ENCODE results near the gene ZNF563. TPM values are rescaled to one million over a fixed set of nuclear protein-coding genes. Genes with fewer than 3 reads are reported as not detected.
"Not testable (repeated sequence)": the region's sequence is repeated elsewhere in the genome, so short reads cannot be mapped to it uniquely, and the experiment has no call there.

ZNF563 gene
- total RNA-seq, 2 donors from 2014 or later = 1.4 to 11.1 TPM

DNA sequence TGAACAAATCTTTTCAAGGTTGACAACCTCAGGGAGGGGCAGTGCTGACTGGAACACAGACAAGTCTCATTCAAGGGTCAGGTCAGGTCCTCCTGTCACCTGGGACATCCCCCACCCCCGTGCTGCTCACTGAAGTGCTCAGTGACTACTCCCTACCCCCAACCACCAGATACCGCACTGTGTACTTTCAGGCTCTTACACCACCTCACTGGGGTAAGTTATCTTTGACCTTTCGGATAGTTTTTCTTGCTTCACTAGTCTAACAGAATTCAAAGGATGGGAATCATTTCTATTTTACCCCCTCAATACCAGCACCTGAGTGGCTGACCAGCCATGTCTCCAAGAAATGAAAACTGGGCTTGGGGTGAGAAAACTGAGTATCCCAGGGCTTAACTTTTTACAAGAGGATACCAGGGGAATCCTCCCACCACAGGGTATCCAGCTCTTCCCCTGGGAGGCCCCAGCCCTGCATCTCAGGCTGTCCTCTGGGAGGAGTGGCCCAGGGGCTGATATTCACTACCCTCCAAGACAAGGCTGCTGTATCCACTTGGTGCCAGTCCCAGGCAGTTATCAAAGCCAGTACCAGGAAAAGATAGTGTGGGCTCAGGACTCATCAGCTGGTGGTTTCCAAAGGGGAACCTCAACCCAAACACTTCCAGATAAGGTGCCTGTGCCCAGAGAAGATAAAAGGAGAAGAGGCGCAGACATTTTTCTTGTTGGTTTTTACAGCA is 2.1 kb downstream of the ZNF563 start:
- H3K27ac Mint-ChIP-seq = peak overlapping the region; percentile 94
- H3K9me3 Mint-ChIP-seq = no peaks in the 10 kb centered on the region
- H3K4me1 Mint-ChIP-seq = peaks cover 29% of the 10 kb centered on the region
- H3K4me3 Mint-ChIP-seq = peak overlapping the region; percentile 95
- ATAC-seq (replicated peaks) = peak; percentile 85
- no peaks in the 10 kb centered on the region for H3K27me3 Mint-ChIP-seq
- H3K36me3 Mint-ChIP-seq (ENCODE audit: low read depth) = peaks cover 12% of the 10 kb centered on the region

DNA sequence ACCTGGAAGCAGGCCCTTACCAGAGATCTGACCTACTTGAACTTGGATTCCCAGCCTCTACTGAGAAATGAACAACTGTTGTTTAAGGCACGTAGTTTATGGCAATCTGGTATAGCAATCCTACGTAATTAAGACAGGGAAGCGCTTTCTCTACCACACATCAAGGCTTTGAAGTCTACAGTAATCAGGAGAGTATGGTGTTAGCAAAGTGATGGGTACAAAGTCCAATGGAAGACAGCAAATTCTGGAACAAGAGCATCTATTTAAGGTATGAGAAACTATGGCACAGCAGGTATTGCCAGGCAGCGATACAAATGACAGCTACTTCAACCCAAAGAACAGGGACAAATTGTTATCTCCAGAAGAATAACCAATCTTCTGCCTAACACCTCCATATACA is 3.1 kb downstream of the ZNF563 start:
- Mint-ChIP-seq H3K9me3 (no peaks in the 10 kb centered on the region), H3K4me3 (peak overlapping the region; percentile 95), H3K4me1 (peaks cover 29% of the 10 kb centered on the region), H3K27ac (peak overlapping the region; percentile 94), H3K27me3 (no peaks in the 10 kb centered on the region), H3K36me3 (ENCODE audit: low read depth) (peaks cover 23% of the 10 kb centered on the region)
- ATAC-seq (replicated peaks) = no peak

DNA sequence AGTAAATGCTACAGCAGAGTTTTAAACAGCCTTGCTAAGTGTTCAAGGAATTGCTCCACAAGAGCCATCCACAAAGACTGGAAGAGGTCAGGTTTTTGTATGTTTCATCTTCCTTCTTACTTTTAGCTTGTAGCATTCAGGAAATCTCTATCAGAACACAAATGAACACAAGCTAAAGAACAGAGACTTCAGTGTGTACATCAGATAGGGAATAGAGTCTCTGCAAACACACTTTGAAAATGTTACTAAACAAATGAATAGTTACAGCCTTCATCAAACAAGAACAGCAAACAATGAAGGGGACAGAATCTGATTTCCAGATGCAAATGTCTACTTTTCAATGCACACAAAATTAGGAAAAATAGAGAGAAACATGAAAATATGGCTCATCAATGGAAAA is 7.7 kb downstream of the ZNF563 start:
- no peak overlapping the region for H3K4me3 Mint-ChIP-seq
- H3K27ac Mint-ChIP-seq = no peak overlapping the region
- H3K9me3 Mint-ChIP-seq = no peaks in the 10 kb centered on the region
- no peak for ATAC-seq (replicated peaks)
- H3K27me3 Mint-ChIP-seq = no peaks in the 10 kb centered on the region
- H3K36me3 Mint-ChIP-seq (ENCODE audit: low read depth) = peaks cover 61% of the 10 kb centered on the region
- H3K4me1 Mint-ChIP-seq = peaks cover 6% of the 10 kb centered on the region

DNA sequence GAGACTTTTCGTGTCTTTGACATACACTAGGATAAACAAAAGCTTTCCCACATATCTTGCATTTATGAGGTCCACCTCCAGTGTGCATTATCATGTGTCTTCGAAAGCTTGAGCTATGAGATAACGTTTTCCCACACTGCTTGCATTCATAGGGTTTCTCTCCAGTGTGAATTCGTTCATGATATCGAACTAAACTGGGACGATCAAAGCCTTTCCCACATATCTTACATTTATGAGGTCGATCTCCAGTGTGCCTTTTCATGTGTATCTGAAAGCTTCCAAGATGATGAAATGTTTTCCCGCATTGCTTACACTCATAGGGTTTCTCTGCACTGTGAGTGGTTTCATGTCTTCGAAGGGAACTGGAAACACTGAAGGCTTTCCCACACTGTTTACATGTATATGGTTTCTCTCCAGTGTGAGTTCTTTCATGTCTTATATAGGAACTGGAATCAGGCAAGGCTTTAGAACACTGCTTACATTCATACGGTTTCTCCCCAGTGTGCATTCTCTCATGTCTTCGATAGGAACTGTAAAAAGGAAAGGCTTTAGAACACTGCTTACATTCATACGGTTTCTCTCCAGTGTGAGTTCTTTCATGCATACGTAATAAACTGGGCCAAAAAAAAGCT is 14.5 kb downstream of the ZNF563 start:
- Mint-ChIP-seq H3K9me3 (peaks cover 10% of the 10 kb centered on the region), H3K4me3 (no peak overlapping the region), H3K27ac (no peak overlapping the region), H3K4me1 (no peaks in the 10 kb centered on the region), H3K36me3 (ENCODE audit: low read depth) (peaks cover 65% of the 10 kb centered on the region), H3K27me3 (no peaks in the 10 kb centered on the region)
- ATAC-seq (replicated peaks) = no peak

DNA sequence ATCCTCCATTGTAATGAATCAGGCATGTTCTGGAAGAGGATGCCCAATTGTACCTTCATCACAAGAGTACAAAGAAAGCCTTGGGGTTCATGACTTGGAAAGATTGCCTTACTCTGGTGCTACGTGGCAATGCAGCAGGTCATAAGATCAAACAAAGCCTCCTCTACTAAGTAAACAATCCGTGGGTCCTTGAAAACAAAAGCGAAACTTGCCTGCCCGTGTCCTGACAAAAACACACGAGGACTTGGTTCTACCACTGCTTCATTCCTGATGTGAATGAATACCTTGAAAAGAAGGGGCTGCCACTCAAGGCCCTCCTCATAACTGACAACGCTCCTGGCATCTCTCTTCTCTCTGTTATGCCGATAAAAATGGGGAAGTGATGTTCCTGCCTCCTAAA is 18.9 kb downstream of the ZNF563 start:
- H3K4me3 Mint-ChIP-seq = peak overlapping the region; percentile 4
- no peak overlapping the region for H3K27ac Mint-ChIP-seq
- H3K36me3 Mint-ChIP-seq (ENCODE audit: low read depth) = peaks cover 23% of the 10 kb centered on the region
- peaks cover 10% of the 10 kb centered on the region for H3K9me3 Mint-ChIP-seq
- no peak for ATAC-seq (replicated peaks)
- no peaks in the 10 kb centered on the region for H3K4me1 Mint-ChIP-seq
- no peaks in the 10 kb centered on the region for H3K27me3 Mint-ChIP-seq

DNA sequence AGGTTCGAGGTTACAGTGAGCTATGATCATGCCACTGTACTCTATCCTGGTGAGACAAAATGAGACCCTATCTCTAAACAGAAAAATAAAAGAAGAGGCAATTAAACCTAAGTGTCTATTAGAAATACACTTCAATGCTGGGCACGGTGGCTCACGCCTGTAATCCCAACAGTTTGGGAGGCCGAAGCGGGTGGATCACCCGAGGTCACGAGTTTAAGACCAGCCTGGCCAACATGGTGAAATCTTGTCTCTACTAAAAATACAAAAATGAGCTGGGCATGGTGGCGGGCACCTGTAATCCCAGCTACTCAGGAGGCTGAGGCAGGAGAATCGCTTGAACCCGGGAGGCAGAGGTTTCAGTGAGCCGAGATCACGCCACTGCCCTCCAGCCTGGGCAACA is 24.5 kb downstream of the ZNF563 start:
- not testable (repeated sequence) for H3K4me3 Mint-ChIP-seq; H3K36me3 Mint-ChIP-seq (ENCODE audit: low read depth); H3K4me1 Mint-ChIP-seq; ATAC-seq (replicated peaks); H3K27me3 Mint-ChIP-seq; H3K27ac Mint-ChIP-seq; H3K9me3 Mint-ChIP-seq

DNA sequence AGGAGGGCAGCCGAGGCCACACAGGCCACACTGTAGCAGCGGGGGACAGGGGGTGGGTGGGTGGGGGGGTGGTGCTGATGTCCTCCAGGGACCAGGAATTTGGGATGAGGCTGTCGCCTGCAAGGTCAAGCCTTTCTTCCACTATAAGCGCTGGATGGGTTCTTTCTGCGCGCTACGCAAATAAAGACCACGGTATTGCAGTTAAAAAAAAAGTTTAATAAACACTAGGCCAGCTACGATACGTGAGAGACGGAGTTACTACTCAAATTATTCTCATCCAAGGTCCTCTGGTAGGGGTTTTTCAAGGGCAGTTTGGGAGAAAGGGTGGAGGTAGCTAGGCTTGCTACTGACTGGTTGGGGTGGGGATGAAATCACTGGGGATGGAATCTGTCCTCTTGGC is 38.2 kb downstream of the ZNF563 start:
- H3K4me1 Mint-ChIP-seq = peaks cover 14% of the 10 kb centered on the region
- peak overlapping the region; percentile 100 for H3K4me3 Mint-ChIP-seq
- peak overlapping the region; percentile 99 for H3K27ac Mint-ChIP-seq
- no peaks in the 10 kb centered on the region for H3K27me3 Mint-ChIP-seq
- H3K36me3 Mint-ChIP-seq (ENCODE audit: low read depth) = peaks cover 30% of the 10 kb centered on the region
- no peaks in the 10 kb centered on the region for H3K9me3 Mint-ChIP-seq
- peak; percentile 6 for ATAC-seq (replicated peaks)

DNA sequence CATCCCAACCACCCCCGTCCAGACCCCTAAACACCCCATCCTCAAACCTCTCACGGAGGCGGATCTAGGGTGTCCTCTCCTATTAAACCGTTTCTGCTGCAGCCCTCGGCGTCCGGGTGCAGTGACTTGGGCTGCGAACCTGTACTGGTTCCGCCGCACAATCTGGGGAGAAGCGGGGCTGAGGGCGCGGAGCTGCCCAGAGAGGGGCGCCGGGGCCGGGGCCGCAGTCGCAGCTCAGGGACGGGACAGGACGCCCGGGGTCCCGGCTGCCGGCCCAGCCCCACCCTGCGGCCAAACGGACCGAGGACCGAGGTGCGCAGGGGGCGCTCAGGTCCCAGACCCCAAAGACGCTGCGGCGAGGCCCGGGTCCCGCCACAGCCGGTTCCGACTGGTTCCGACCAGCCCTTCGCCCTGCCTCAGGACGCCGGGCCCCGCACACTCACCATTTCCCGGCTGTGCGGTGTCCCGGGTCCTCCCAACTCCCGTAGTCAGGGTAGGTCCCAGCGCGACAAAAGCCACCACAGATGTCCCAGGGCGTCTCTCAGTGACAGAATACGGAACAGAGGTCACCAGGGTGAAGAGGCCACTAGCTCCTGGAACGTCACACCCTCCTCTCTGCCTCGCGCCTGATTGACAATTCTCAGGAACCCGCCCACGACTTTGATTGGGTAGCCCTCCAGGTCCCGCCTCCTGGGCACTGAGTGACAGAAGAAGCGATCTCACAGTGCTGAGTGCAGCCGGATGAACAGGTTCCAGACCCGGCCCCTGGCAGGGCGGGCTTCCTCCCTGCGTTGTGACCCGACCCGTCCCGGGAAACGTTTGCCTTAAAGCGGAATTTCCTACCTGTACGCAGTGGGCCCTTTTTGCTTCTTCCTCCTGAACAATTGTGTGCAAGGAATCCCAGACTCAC is 38.9 kb downstream of the ZNF563 start, which contains the start of gene ZNF44:
Gene ZNF44, minus strand, starts transcription at position 635 of the 910 bp plus-strand sequence. Its CDS starts 189 bp downstream, at position 446.
- ATAC-seq (replicated peaks) = peak; percentile 98
- Mint-ChIP-seq H3K36me3 (ENCODE audit: low read depth) (peaks cover 31% of the 10 kb centered on the region), H3K4me1 (peaks cover 18% of the 10 kb centered on the region), H3K4me3 (peak within 1 kb of the TSS; percentile 100), H3K9me3 (no peaks in the 10 kb centered on the region), H3K27ac (peak within 1 kb of the TSS; percentile 99), H3K27me3 (no peaks in the 10 kb centered on the region)

DNA sequence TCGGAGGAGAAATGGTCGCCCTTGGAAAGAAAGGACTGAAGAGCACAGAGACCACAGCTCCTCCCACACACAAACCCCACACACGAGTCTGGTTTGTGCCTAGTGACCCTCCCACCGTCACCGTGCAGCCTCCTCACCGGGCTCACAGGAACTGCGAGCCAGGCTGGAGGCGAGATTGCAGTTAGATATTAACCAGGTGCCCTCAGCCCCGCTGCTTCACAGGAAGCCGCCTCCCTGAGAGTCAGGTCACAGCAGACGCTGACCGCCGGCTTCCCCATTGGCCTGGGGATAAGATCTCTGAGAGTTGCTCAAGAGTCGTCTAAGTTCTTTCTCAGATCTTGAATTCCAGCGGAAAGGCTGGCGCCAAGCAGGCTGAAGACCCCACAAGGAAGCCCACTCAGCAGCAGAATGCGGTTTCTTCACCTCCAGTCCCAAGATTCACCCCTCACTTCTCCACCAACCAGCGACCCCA is 39.6 kb downstream of the ZNF563 start:
- Mint-ChIP-seq H3K27ac (peak overlapping the region; percentile 99), H3K4me1 (peaks cover 19% of the 10 kb centered on the region), H3K36me3 (ENCODE audit: low read depth) (peaks cover 37% of the 10 kb centered on the region), H3K27me3 (no peaks in the 10 kb centered on the region), H3K9me3 (no peaks in the 10 kb centered on the region), H3K4me3 (peak overlapping the region; percentile 100)
- peak; percentile 14 for ATAC-seq (replicated peaks)

DNA sequence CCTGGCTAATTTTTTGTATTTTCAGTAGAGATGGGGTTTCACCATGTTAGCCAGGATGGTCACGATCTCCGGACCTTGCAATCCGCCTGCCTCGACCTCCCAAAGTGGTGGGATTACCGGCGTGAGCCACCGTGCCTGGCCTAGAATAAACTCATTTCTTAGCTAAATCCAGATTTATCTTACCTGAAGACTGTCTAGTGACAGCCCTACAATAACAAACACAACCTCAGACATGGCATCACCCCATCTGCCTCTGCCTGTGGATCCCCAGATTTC is 43.7 kb downstream of the ZNF563 start:
- Mint-ChIP-seq H3K27me3 (no peaks in the 10 kb centered on the region), H3K4me1 (peaks cover 24% of the 10 kb centered on the region), H3K36me3 (ENCODE audit: low read depth) (peaks cover 38% of the 10 kb centered on the region), H3K4me3 (peak overlapping the region; percentile 70), H3K9me3 (no peaks in the 10 kb centered on the region), H3K27ac (peak overlapping the region; percentile 65)
- no peak for ATAC-seq (replicated peaks)

DNA sequence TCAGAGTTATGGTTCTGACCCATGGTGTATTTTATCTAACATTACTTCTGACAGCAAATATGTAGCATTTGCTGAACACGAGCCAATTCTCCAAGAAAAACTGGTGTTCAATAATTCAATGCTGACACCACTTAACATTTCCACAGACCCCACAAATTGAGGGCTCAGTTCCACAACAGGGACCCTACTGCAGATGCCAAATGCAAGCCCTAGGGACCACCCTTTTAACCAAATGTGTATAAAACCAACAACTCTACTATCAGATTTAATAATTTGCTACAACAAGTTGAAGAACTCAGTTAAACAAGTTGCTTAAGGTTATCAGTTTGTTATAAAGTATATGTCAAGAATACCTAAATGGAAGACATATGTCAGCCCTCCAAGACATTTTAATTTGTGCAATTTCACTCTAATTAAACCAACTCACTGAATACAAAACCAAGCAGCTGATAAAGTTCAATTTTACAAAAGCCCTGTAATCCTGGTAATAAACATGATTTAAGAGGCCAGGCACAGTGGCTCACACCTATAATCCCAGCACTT is 45.4 kb downstream of the ZNF563 start:
- no peak for ATAC-seq (replicated peaks)
- Mint-ChIP-seq H3K36me3 (ENCODE audit: low read depth) (peaks cover 32% of the 10 kb centered on the region), H3K4me3 (no peak overlapping the region), H3K27ac (no peak overlapping the region), H3K27me3 (no peaks in the 10 kb centered on the region), H3K4me1 (peaks cover 18% of the 10 kb centered on the region), H3K9me3 (no peaks in the 10 kb centered on the region)

DNA sequence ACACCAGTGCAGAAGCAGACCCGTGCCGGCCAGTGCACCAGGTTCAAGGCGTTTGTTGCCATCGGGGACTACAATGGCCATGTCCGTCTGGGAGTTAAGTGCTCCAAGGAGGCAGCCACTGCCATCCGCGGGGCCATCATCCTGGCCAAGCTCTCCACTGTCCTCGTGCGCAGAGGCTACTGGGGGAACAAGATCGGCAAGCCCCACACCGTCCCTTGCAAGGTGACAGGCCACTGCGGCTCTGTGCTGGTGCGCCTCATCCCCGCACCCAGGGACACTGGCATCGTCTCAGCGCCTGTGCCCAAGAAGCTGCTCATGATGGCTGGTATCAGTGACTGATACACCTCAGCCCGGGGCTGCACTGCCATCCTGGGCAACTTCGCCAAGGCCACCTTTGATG is 48.8 kb downstream of the ZNF563 start:
- Mint-ChIP-seq H3K4me1 (peaks cover 7% of the 10 kb centered on the region), H3K27ac (no peak overlapping the region), H3K4me3 (no peak overlapping the region), H3K9me3 (no peaks in the 10 kb centered on the region), H3K36me3 (ENCODE audit: low read depth) (peaks cover 34% of the 10 kb centered on the region), H3K27me3 (no peaks in the 10 kb centered on the region)
- ATAC-seq (replicated peaks) = no peak

DNA sequence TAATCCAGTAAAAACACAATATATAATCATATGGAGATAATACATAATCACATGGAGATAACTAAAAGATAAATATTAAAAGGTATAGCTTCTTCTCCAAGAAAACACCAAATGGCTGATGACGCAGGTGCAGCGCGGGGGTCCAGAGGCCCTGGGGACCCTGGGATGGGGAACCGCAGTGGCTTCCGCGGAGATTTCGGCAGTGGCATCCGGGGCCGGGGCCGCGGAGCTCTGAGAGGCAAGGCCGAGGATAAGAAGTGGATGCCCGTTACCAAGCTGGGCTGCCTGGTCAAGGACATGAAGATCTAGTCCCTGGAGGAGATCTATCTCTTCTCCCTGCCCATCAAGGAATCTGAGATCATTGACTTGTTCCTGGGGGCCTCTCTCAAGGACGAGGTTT is 49.2 kb downstream of the ZNF563 start:
- Mint-ChIP-seq H3K4me1 (peaks cover 5% of the 10 kb centered on the region), H3K27me3 (no peaks in the 10 kb centered on the region), H3K9me3 (no peaks in the 10 kb centered on the region), H3K36me3 (ENCODE audit: low read depth) (peaks cover 34% of the 10 kb centered on the region), H3K27ac (no peak overlapping the region), H3K4me3 (no peak overlapping the region)
- no peak for ATAC-seq (replicated peaks)

DNA sequence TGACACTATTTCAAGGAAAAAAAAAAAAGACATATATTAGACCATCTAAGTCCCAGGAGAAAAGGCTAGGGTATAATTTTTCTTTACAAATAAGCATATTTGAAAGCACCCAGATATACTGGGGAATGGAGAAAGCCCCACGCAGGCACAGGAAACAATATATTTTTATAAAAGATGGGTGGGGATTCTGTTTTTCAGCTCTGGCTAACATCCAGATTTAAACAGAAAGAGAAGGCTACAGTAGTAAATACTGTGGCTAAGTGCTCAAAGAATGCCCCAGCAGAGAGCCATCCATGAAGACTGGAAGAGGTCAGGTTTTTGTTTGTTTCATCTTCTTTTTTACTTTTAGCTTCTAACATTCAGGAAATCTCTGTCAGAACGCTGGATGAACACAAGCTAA is 54.7 kb downstream of the ZNF563 start:
- Mint-ChIP-seq H3K9me3 (peaks cover 18% of the 10 kb centered on the region), H3K27me3 (no peaks in the 10 kb centered on the region), H3K4me1 (no peaks in the 10 kb centered on the region), H3K27ac (no peak overlapping the region), H3K36me3 (ENCODE audit: low read depth) (peaks cover 80% of the 10 kb centered on the region), H3K4me3 (no peak overlapping the region)
- ATAC-seq (replicated peaks) = no peak

Measured in activated T-helper 17 cell treated with anti-CD3 and anti-CD28 coated beads, Interleukin-2, amount 50 U/mL, for 72 hours (primary cell).